Measurements from ENCODE around the gene HECW1. TPM values are rescaled to one million over a fixed set of nuclear protein-coding genes. Genes with fewer than 3 reads are reported as not detected.

HECW1 gene
- total RNA-seq, 1 donor from 2014 or later = 0.15 TPM

DNA sequence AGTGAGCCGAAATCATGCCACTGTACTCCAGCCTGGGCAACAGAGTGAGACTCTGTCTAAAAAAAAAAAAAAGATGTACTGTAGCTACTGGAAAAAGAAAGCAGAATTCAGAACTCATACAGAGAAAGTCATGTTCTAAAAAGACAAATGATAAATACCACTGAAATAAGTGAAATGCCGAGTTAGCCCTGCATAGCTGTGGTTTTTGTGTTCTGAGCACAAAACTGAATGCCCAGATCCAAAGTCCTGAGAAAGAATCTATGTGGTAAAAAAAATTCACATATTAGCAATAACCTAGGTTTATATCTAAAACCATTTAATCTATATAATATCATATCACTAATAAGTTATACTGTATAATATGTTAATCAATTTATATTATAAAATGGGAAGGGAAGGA, 29.3 kb upstream of the HECW1 start:
- no peaks in the 10 kb centered on the region for H3K27me3 Mint-ChIP-seq (ENCODE audit: unreplicated experiment)

DNA sequence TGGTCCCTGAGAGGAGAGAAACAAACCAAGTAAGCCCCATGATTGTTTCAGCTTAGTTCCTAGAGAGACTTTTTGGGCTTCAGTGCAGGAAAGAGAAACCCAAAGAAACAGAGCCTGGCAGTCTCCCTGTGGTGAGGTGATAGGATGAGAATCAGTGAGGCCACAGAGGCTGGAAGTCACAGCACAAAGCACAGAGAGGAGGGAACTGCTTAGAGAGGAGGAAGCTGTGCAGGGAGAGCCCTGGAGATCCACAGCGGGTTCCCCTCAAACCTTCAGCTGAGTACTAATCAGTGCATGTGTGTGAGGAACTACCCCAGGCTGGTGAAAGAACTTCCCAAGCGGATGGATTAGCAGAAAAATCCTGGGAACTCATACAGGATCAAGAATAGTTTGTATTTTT, 27.4 kb upstream of the HECW1 start:
- no peaks in the 10 kb centered on the region for H3K4me1 Mint-ChIP-seq (ENCODE audit: unreplicated experiment)
- H3K27me3 Mint-ChIP-seq (ENCODE audit: unreplicated experiment) = no peaks in the 10 kb centered on the region
- no peak for DNase-seq (ENCODE audit: low spot score)
- H3K36me3 Mint-ChIP-seq (ENCODE audit: low read depth, unreplicated experiment) = no peaks in the 10 kb centered on the region
- no peak overlapping the region for H3K27ac Mint-ChIP-seq (ENCODE audit: unreplicated experiment)
- no peaks in the 10 kb centered on the region for H3K9me3 Mint-ChIP-seq (ENCODE audit: unreplicated experiment)
- H3K4me3 Mint-ChIP-seq (ENCODE audit: unreplicated experiment) = no peak overlapping the region
- TF ChIP-seq, protein P1, sequence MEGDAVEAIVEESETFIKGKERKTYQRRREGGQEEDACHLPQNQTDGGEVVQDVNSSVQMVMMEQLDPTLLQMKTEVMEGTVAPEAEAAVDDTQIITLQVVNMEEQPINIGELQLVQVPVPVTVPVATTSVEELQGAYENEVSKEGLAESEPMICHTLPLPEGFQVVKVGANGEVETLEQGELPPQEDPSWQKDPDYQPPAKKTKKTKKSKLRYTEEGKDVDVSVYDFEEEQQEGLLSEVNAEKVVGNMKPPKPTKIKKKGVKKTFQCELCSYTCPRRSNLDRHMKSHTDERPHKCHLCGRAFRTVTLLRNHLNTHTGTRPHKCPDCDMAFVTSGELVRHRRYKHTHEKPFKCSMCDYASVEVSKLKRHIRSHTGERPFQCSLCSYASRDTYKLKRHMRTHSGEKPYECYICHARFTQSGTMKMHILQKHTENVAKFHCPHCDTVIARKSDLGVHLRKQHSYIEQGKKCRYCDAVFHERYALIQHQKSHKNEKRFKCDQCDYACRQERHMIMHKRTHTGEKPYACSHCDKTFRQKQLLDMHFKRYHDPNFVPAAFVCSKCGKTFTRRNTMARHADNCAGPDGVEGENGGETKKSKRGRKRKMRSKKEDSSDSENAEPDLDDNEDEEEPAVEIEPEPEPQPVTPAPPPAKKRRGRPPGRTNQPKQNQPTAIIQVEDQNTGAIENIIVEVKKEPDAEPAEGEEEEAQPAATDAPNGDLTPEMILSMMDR (IDR thresholded peaks at IDR 0.05; ENCODE audit: unreplicated experiment) = no peak

More for the DNA sequence above, 29.3 kb upstream of the HECW1 start:
- H3K27ac Mint-ChIP-seq (ENCODE audit: unreplicated experiment) = no peak overlapping the region
- TF ChIP-seq, protein P1 (IDR thresholded peaks at IDR 0.05; ENCODE audit: unreplicated experiment) = no peak
- no peak for DNase-seq (ENCODE audit: low spot score)
- H3K9me3 Mint-ChIP-seq (ENCODE audit: unreplicated experiment) = no peaks in the 10 kb centered on the region
- no peaks in the 10 kb centered on the region for H3K36me3 Mint-ChIP-seq (ENCODE audit: low read depth, unreplicated experiment)
- no peak overlapping the region for H3K4me3 Mint-ChIP-seq (ENCODE audit: unreplicated experiment)
- H3K4me1 Mint-ChIP-seq (ENCODE audit: unreplicated experiment) = no peaks in the 10 kb centered on the region

DNA sequence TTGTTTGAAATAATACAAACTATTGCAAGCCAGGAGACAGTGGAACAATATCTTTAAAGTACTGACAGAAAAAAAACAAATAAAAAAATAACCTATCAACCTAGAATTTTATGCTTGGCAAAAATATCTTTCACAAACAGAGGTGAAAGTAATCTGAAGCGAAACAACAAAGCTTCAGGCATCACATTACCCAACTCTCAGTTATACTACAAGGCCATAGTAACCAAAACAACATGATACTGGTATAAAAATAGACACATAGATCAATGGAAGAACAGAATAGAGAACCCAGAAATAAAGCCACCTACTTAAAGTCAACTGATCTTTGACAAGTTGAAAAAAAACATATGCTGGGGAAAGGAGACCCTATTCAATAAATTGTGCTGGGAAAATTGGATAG, 26.5 kb upstream of the HECW1 start:
- Mint-ChIP-seq H3K27ac (ENCODE audit: unreplicated experiment) (no peak overlapping the region), H3K27me3 (ENCODE audit: unreplicated experiment) (no peaks in the 10 kb centered on the region), H3K9me3 (ENCODE audit: unreplicated experiment) (no peaks in the 10 kb centered on the region), H3K4me1 (ENCODE audit: unreplicated experiment) (no peaks in the 10 kb centered on the region), H3K36me3 (ENCODE audit: low read depth, unreplicated experiment) (no peaks in the 10 kb centered on the region), H3K4me3 (ENCODE audit: unreplicated experiment) (no peak overlapping the region)
- no peak for DNase-seq (ENCODE audit: low spot score)
- TF ChIP-seq, protein P1 (IDR thresholded peaks at IDR 0.05; ENCODE audit: unreplicated experiment) = no peak

DNA sequence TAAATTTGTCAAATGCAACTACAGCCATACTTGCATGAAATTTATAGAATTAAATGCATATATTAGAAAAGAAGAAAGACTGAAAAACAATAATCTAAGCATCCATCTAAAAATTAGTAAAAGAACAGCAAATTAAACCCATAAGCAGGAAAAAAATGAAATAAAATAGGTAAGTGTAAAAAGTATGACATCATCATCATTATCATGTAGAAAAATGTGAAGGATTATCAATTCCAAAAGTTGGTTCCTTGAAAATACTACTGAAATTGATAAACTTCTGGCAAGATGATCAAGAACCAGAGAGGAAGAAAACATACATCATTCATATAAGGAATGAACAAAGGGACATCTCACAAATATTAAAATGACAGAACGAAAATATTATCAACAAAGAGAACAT, 19.6 kb upstream of the HECW1 start:
- H3K27me3 Mint-ChIP-seq (ENCODE audit: unreplicated experiment) = no peaks in the 10 kb centered on the region
- H3K4me1 Mint-ChIP-seq (ENCODE audit: unreplicated experiment) = no peaks in the 10 kb centered on the region

DNA sequence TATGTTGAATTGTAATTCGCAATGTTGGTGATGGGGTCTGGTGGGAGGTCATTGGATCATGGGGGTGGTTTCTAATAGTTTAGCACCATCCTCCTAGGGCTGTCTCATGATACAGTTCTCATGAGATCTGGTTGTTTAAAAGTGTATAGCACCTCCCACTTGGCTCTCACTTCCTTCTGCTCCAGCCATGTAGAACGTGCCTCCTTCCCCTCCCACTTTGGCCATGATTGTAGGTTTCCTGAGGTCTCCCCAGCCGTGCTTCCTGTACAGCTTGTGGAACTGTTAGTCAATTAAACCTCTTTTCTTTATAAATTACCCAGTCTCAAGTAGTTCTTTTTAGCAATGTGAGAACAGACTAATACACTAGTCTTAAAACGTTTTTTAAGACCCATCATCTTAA, 15.6 kb upstream of the HECW1 start:
- Mint-ChIP-seq H3K4me1 (ENCODE audit: unreplicated experiment) (no peaks in the 10 kb centered on the region), H3K27me3 (ENCODE audit: unreplicated experiment) (no peaks in the 10 kb centered on the region), H3K4me3 (ENCODE audit: unreplicated experiment) (no peak overlapping the region), H3K36me3 (ENCODE audit: low read depth, unreplicated experiment) (no peaks in the 10 kb centered on the region), H3K27ac (ENCODE audit: unreplicated experiment) (no peak overlapping the region), H3K9me3 (ENCODE audit: unreplicated experiment) (no peaks in the 10 kb centered on the region)
- TF ChIP-seq, protein P1 (IDR thresholded peaks at IDR 0.05; ENCODE audit: unreplicated experiment) = no peak
- DNase-seq (ENCODE audit: low spot score) = no peak

More for the DNA sequence above, 19.6 kb upstream of the HECW1 start:
- Mint-ChIP-seq H3K36me3 (ENCODE audit: low read depth, unreplicated experiment) (no peaks in the 10 kb centered on the region), H3K9me3 (ENCODE audit: unreplicated experiment) (no peaks in the 10 kb centered on the region), H3K4me3 (ENCODE audit: unreplicated experiment) (no peak overlapping the region), H3K27ac (ENCODE audit: unreplicated experiment) (no peak overlapping the region)
- TF ChIP-seq, protein P1 (IDR thresholded peaks at IDR 0.05; ENCODE audit: unreplicated experiment) = no peak
- no peak for DNase-seq (ENCODE audit: low spot score)
